HG03064 (cell line): ENCODE results near the gene MBOAT2.

Source experiments
- ATAC-seq: cut with Tn5 transposase; IDR thresholded peaks from one replicate; pipeline ENCODE4 v1.9.1; 2021; ENCODE audit warnings: low read depth; ENCODE audit not compliant: unreplicated experiment

The MBOAT2 gene

DNA sequence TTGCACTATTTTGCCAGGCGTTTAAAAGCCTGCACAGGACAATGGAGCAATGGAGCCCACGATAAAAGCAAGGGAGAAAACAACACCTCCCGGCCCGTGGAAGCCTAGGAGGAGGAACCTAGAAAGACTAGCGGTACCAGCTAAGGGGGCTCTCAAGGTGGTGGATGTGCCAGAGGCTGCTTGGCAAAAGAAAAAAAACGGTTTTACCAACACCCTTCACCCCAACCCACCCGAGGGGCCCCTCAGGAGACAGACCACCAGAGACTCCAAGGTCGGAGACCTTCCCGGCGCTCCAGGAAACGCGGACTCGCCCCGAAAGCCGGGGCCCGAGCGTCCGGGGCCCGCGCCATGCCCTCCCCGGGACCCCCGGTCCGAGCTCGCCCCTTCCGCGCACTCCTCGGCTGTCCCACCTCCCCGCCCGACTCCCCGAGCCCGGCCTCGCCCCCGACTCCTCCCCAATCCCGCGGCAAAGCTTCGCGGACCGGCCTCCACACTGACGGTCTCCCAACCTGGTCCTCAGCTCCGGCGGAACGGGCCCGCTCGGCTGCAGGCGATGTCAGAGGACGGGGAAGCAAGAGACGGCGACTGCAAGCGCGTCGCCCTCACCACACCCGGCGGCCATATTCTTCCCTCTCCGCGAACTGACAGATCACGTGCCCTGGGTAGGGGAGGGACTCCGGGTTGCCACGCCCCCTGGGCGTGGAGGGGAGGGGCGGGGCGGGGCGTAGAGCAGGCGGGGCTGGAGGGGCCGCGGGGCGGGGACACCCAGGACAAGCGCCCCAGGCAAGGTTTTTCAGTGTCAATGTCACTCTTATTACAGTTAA lies 166.3 kb downstream of the MBOAT2 start, which contains the start of gene KIDINS220:
TSS of gene KIDINS220 (minus strand) at position 643 of the 824 bp plus-strand sequence. CDS start 10,520 bp downstream, outside the sequence.
- peak; percentile 94 for ATAC-seq

DNA sequence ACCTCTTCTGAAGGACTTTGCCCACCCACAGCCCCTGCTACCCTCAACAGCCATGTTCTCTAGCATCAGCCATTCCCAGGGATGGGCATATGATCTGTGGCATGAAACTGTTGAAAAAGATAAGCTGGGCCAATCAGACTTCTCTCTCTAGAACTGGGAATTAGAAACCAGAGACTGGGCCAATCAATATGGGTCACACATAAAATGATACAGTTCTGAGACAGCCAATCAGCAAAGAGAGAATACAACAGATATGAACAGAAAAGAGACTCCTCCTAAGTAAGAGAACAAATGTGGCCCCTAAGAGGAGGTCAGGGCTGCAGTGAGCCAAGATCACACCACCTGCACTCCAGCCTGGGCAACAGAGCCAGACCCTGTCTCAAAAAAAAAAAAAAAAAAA lies 168.2 kb downstream of the MBOAT2 start:
- no peak for ATAC-seq

DNA sequence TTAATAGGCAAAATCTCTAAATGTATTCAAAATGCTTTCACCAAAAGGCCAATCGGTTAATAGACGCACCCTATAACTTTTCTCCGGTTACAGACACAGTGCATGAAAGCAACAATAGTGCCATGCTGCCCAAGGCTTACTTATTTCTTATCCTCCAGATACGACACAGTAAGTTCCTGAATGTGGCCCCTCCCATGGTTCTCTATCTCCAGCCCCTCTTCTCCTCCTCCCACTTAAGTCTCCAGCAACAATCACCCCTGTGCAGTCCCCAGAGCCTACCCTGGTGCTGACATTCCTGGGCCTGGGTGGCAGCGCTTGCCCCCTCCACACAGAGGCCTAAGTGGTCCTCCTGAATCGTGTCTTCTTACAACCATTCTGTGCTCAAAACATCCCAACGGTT lies 169.6 kb downstream of the MBOAT2 start:
- no peak for ATAC-seq

DNA sequence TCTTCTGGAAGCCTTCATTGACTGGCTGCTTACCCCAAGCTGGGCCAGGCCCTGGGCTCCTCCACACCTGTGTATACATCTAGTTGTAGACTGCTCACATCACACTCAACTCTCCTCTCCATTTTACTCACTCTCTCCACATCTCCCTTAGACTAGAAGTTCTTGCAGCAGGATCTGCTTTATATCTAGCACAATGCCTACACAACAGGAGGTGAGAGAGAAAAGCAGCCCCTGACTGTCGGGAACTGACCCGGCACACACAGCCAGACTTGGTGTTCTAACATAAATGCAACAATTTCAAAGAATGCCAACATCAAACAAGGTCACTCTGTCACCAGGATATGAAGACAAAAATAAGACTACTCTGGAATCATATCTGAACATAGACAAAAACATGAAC lies 172.0 kb downstream of the MBOAT2 start:
- no peak for ATAC-seq

DNA sequence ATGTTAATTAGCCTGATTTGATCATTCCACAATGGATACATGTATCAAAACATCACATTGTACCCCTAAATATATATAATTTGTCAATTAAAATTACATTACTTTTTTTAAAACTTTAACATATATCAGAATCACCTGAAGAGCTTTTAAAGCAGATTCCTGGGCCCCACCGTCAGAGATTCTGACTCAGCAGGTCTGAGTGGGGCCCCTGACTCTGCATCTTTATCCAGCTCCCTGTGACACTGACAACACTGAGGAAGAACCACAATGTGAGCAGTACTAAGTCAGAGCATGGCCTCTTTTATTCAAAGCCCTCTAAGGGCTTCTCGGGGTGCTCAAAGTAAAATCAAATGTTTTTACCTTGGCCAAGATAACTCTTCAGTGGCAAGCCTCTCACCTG lies 175.8 kb downstream of the MBOAT2 start:
- no peak for ATAC-seq

DNA sequence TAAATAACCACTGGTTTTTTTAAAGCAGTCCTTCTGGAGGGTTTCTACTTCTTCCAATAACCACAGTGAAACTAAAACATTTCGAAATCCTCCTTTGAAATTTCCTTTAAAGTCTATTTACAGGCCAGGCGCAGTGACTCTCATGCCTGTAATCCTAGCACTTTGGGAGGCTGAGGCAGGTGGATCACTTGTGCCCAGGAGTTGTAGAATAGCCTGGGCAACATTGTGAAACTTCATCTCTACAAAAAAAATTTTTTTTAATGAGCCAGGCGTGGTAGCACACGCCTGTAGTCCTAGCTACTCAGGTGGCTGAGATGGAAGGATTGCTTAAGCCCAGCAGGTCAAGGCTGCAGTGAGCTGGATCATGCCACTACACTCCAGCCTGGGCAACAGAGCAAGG lies 181.3 kb downstream of the MBOAT2 start:
- ATAC-seq = no peak

DNA sequence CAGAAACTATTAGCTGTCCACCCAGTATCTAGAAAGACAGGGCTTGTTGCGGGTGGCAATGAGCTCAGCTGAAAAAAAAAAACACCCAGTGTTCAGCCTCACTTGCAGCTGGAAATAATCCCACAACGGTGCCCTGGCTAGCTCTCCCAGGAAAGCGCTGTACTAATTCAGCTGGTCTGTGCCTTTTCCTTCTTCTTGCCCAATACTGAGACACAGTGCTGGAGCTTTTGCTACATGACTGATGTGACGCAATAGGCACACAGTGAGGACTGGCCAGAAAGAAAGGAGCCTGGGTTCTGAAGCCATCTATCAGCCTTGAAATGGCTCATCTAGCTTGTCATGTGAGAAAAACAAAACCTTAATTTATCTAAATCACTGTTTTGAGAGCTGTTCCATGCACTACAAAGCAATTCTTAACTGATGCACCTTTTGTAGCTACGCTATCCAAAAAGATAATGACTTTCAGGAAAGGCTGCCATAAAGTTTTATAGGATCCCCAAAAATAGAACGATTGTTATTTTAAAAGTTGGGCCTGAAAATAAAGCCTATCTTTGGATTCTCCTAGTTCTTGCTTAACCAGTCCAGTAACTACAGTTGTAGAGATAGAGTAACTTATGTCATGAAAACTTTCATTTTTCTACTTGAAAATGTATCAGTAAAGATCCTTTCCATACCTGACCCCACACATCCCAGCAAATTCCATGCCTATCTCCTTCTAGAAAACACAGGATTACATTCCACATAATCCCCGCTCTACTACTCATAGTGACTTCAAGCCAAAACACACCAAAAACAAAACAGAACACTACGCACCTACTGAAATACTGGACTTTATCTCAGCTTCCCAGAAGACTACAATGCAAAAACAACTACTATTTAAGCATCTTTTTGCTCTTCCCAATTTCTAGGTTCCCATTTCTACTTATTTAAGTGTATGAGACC lies 181.9 kb downstream of the MBOAT2 start:
- no peak for ATAC-seq

DNA sequence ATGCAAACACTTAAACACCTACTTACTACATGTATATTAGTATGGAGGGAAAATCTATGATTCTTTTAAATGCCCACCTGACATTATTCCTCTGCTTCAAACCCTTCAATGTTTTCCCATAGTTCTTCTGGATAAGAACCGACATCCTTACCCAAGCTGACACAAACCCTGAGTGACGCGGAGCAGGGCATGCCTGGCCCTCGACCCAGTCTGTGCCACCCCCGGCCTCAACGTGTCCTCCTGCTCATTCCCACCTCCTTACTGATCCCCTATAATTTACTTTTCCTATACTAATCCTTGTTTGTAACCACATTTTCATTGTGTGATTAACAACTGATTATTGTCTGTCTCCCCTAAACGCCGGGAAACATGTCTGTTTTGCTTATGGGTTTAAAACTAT lies 183.5 kb downstream of the MBOAT2 start:
- ATAC-seq = no peak

DNA sequence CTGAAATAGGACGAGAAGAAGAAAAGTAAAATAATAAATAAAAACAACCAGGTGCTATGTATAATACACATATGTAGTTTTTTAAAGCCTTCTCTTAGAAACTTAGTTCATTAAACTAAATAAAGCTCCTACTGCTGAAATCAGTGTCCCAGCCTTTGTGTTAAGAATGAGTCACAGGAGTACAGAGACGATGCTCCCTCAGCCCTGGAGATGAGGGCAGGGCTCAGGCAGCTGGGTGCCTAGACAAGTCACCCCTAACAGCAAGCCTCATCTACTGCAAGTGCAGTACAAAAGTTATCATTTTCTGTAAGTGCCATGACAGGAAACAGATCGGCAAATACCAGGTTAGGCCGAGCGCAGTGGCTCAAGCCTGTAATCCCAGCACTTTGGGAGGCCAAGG lies 184.3 kb downstream of the MBOAT2 start:
- no peak for ATAC-seq

DNA sequence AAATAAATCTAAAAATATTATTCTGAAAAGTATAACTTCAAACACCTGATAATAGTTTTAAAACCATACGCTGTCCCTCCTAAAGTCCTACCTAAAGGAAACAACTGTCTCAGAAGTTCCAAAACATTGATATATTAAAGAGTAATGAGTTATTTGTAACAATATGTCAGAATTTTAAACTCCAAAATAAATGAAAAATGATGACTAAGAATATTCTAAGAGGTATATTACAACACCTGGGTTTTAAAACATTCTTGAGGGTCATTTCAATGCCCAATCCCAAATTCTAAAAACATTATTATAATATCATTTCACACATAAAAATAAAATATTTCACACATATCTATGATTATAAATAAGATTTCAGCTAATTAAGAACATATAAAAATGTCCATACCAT lies 186.3 kb downstream of the MBOAT2 start:
- no peak for ATAC-seq

DNA sequence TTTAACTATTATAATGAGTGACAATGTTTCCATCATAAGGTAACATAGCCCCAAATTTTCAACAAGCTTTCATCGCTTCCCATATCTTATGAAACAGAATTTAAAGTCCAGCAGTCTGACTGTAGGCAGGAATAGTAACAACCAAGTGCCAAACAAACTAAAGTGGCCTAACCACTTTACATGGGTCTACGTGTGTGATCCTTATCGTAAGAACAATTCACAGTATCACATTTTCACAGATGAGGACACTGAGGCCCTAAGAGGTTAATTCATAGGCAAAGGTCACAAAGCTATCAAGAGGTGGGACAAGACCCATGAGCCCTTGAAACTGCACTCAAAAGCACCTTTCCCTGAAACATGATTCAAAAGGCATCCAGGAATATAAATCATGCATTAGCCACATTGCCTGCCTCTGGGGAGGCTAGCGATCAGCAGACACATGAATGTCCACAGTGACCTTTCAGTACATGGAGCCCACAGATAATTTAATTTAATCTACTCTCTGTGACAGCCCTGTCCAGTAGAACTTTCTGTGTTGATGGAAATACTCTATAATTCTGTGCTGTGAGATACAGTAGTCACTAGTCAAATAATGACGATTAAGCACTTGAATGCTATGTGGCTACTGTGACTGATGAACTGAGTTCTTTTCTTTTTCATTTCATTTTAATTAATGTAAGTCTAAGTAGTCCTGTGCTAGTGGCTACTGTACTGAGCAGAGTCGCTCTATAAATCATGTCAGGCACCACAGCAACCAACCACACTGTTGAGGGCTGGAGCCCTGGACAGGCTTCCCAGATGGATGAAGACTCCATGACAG lies 196.4 kb downstream of the MBOAT2 start:
- no peak for ATAC-seq

DNA sequence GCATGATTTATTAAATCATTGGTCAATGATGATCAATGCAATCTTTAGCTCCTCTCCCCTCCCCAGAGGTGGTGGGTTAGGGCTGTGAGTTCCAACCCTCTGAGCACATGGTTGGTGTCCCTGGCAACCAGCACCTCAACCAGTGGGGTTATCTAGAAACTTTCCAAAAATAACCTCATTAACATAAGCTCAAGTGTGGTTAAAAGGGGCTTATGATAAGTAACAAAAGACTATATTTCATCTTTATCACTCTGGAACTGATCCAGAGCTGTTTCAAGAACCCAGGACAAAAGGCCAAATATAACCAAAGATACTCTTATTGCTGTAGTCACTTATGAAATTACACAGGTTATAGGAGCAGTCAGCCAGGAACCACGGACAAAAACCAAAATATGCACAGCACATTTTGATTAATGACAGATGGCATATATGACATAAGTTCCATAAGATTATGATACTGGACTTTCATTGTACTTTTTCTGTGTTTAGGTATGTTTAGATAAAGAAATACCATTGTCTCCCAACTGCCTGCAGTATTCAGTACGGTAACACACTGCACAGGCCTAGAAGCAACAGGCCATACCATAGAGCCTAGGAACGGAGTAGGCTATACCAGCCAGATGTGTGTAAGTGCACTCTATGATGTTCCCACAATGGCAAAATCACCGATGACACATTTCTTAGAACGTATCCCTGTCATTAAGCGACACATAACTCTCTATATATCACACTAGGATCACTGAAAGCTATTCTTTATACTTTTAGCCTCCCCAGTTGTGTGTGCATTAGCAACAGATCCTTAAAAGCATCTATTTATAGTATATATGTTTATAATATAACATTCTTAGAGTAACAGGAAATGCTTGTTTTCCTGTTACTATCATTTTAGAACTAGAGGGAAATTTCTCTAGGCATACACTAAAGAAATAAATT lies 197.9 kb downstream of the MBOAT2 start:
- no peak for ATAC-seq

DNA sequence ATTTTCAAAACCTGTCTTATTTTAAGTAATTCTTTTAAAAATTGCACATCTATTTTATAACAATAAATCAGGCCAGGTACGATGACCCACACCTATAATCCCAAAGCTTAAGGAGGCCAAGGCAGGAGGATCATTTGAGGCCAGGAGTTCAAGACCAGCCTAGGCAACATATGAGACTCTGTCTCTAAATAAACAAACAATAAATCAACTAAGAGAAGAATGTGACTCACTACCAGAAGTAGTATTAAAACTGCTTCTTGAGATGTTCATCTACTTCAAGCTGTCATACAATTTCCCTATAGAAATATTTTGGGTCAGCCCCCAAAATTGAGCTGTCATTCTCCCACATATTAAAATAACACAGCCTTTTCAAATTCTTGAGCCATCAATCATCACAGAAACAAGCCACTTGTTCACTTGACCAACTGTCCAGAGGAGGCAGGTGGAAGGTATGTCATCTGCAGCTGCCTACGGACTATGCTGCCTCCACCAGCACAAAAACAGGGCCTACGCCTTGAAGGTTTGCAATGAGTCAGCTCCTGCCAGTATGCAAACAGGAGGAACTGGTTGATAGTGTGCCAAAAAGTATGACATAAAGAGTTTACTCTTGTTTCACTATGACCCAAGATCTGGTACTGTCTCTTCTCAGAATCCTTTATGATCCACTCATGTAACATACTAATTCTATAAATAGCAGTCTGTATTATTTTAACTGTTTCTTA lies 199.7 kb downstream of the MBOAT2 start:
- peak; percentile 98 for ATAC-seq

DNA sequence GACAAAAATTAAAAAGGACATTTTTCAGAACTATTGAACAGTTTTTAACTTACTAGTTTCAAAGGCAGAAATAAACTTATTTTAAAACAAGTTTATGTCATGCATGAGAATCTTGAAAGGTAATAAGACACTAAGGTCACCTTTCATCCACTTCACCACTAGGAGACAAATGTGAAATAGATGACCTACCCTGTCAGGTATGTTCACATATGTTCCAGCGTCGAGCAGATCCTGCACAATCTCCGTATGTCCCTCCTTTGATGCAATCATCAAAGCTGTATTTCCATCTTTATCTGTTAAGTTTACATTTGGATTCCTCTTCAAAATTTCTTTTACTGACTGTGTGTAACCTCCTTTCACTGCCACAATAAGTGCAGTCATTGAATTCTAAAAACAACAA lies 200.7 kb downstream of the MBOAT2 start:
- ATAC-seq = no peak
